ENCODE data around the gene HLA-DQB2. TPM values are rescaled to one million over a fixed set of nuclear protein-coding genes. Genes with fewer than 3 reads are reported as not detected.
"Not testable (repeated sequence)": the region's sequence is repeated elsewhere in the genome, so short reads cannot be mapped to it uniquely, and the experiment has no call there.

HLA-DQB2 gene
- total and polyA plus RNA-seq, 4 donors, result 0.32 TPM; not detected in 3

DNA sequence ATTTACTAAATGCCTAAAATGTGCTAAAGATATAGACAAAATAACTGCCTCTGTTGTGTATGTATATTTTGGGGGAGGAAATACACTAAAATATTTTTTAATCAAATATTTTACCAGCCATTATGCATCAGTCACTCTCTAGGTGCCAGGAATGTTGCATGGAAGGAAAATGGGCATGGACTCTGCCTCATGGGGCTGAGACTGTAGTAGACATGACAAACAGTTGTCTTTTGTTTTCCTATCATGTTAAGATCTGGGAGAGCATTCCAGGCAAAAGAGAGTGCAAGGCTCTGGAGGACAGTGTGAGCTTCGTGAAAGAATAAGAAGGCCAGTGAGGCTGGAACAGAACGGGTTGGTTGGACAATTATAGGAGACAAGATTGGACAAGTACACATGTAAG is 27.0 kb upstream of the HLA-DQB2 start:
- DNase-seq (ENCODE audit: low spot score), result no peak
- WGBS, result 37% methylated on average over 2 of the region's 2 CpGs
- peaks cover 0 to 10% (median 2%) of the 10 kb centered on the region in 4 donors for H3K27me3 ChIP-seq (ENCODE audit: control insufficient read depth in 4 of 4, insufficient read depth in 4 of 4, low read length in 3 of 4)
- H3K36me3 ChIP-seq (ENCODE audit: control insufficient read depth in 4 of 4, insufficient read depth in 3 of 4, low read depth in 1 of 4, low read length in 3 of 4), result no peaks in the 10 kb centered on the region
- no peak overlapping the region for H3K9ac ChIP-seq (ENCODE audit: low read depth in 1 of 2, low read length in 2 of 2)
- H3K9me3 ChIP-seq (ENCODE audit: control insufficient read depth in 4 of 4, low read length in 3 of 4), result no peaks in the 10 kb centered on the region
- H3K4me3 ChIP-seq (ENCODE audit: low read depth in 1 of 3, low read length in 3 of 3), result no peak overlapping the region
- H3K27ac ChIP-seq (ENCODE audit: low read depth in 1 of 2, low read length in 2 of 2), result no peak overlapping the region
- H3K4me1 ChIP-seq (ENCODE audit: control insufficient read depth in 4 of 4, insufficient read depth in 4 of 4, low read length in 3 of 4), result no peaks in the 10 kb centered on the region
- TF ChIP-seq, protein P1, sequence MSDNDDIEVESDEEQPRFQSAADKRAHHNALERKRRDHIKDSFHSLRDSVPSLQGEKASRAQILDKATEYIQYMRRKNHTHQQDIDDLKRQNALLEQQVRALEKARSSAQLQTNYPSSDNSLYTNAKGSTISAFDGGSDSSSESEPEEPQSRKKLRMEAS (IDR thresholded peaks at IDR 0.05), result no peak
- TF ChIP-seq RAD21 (IDR thresholded peaks at IDR 0.05) (no peak), YY1 (IDR thresholded peaks at IDR 0.05) (no peak)
- TF ChIP-seq, protein P2, sequence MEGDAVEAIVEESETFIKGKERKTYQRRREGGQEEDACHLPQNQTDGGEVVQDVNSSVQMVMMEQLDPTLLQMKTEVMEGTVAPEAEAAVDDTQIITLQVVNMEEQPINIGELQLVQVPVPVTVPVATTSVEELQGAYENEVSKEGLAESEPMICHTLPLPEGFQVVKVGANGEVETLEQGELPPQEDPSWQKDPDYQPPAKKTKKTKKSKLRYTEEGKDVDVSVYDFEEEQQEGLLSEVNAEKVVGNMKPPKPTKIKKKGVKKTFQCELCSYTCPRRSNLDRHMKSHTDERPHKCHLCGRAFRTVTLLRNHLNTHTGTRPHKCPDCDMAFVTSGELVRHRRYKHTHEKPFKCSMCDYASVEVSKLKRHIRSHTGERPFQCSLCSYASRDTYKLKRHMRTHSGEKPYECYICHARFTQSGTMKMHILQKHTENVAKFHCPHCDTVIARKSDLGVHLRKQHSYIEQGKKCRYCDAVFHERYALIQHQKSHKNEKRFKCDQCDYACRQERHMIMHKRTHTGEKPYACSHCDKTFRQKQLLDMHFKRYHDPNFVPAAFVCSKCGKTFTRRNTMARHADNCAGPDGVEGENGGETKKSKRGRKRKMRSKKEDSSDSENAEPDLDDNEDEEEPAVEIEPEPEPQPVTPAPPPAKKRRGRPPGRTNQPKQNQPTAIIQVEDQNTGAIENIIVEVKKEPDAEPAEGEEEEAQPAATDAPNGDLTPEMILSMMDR (IDR thresholded peaks at IDR 0.05; ENCODE audit: low read depth, low read length, missing input control), result no peak

DNA sequence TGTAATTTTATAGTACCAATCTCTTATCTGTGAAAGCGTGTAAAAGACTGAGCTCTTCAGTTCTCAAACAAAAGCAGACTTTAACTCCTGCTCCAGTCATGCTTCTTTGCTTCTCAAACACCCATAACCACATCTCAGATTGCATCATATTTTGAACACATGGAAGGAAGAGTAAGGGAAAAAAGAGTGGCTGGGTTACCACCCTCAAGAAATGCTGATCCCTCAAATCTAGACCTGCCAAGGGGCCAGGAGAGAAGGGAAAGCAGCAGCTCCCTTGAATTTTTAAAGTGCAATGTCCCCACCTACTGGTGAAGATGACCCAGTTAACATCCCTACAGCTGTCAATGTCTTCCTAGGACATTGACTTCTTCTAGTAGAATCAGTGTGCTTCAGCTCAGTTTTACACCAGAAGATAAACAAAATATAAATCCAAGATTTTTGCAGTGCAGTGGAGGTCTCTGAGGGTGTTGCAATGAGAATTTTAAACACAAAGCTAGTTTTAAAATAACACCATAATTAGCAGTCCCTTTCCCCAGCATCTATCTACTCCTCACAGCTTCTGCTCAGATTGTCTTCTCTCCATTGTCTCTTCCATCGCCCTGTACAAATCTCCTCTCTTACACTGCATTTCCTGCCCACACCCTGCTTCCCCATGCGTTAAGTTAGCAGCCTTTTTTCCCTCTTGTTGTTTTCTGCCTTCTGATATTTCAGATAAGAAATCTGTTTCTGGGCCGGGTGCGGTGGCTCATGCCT is 22.6 kb upstream of the HLA-DQB2 start:
- WGBS, result 38% methylated on average over 5 of the region's 5 CpGs
- Histone ChIP-seq H3K36me3 (ENCODE audit: control insufficient read depth in 4 of 4, insufficient read depth in 3 of 4, low read depth in 1 of 4, low read length in 3 of 4) (no peaks in the 10 kb centered on the region), H3K9ac (ENCODE audit: low read depth in 1 of 2, low read length in 2 of 2) (no peak overlapping the region), H3K4me1 (ENCODE audit: control insufficient read depth in 4 of 4, insufficient read depth in 4 of 4, low read length in 3 of 4) (no peaks in the 10 kb centered on the region), H3K27me3 (ENCODE audit: control insufficient read depth in 4 of 4, insufficient read depth in 4 of 4, low read length in 3 of 4) (peaks cover 0 to 6% (median 0%) of the 10 kb centered on the region in 4 donors), H3K27ac (ENCODE audit: low read depth in 1 of 2, low read length in 2 of 2) (no peak overlapping the region), H3K4me3 (ENCODE audit: low read depth in 1 of 3, low read length in 3 of 3) (no peak overlapping the region), H3K9me3 (ENCODE audit: control insufficient read depth in 4 of 4, low read length in 3 of 4) (no peaks in the 10 kb centered on the region)
- no peak for DNase-seq (ENCODE audit: low spot score)
- TF ChIP-seq TAF1 (conservative IDR thresholded peaks at IDR 0.05), result no peak
- TF ChIP-seq RAD21 (IDR thresholded peaks at IDR 0.05), result peak; percentile 81 to 82
- TF ChIP-seq, protein P2 (IDR thresholded peaks at IDR 0.05; ENCODE audit: low read depth, low read length, missing input control), result peak; percentile 62
- TF ChIP-seq, protein P3, sequence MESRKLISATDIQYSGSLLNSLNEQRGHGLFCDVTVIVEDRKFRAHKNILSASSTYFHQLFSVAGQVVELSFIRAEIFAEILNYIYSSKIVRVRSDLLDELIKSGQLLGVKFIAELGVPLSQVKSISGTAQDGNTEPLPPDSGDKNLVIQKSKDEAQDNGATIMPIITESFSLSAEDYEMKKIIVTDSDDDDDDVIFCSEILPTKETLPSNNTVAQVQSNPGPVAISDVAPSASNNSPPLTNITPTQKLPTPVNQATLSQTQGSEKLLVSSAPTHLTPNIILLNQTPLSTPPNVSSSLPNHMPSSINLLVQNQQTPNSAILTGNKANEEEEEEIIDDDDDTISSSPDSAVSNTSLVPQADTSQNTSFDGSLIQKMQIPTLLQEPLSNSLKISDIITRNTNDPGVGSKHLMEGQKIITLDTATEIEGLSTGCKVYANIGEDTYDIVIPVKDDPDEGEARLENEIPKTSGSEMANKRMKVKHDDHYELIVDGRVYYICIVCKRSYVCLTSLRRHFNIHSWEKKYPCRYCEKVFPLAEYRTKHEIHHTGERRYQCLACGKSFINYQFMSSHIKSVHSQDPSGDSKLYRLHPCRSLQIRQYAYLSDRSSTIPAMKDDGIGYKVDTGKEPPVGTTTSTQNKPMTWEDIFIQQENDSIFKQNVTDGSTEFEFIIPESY (IDR thresholded peaks at IDR 0.05), result no peak
- TF ChIP-seq RXRA (IDR thresholded peaks at IDR 0.05), result no peak
- TF ChIP-seq GABPA (IDR thresholded peaks at IDR 0.05 in 1 of 2, conservative IDR thresholded peaks at IDR 0.05 in 1 of 2), result no peak
- TF ChIP-seq, protein P4, sequence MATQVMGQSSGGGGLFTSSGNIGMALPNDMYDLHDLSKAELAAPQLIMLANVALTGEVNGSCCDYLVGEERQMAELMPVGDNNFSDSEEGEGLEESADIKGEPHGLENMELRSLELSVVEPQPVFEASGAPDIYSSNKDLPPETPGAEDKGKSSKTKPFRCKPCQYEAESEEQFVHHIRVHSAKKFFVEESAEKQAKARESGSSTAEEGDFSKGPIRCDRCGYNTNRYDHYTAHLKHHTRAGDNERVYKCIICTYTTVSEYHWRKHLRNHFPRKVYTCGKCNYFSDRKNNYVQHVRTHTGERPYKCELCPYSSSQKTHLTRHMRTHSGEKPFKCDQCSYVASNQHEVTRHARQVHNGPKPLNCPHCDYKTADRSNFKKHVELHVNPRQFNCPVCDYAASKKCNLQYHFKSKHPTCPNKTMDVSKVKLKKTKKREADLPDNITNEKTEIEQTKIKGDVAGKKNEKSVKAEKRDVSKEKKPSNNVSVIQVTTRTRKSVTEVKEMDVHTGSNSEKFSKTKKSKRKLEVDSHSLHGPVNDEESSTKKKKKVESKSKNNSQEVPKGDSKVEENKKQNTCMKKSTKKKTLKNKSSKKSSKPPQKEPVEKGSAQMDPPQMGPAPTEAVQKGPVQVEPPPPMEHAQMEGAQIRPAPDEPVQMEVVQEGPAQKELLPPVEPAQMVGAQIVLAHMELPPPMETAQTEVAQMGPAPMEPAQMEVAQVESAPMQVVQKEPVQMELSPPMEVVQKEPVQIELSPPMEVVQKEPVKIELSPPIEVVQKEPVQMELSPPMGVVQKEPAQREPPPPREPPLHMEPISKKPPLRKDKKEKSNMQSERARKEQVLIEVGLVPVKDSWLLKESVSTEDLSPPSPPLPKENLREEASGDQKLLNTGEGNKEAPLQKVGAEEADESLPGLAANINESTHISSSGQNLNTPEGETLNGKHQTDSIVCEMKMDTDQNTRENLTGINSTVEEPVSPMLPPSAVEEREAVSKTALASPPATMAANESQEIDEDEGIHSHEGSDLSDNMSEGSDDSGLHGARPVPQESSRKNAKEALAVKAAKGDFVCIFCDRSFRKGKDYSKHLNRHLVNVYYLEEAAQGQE (IDR thresholded peaks at IDR 0.05), result no peak
- no peak for TF ChIP-seq EGR1 (IDR thresholded peaks at IDR 0.05; ENCODE audit: low read depth in 2 of 2)

DNA sequence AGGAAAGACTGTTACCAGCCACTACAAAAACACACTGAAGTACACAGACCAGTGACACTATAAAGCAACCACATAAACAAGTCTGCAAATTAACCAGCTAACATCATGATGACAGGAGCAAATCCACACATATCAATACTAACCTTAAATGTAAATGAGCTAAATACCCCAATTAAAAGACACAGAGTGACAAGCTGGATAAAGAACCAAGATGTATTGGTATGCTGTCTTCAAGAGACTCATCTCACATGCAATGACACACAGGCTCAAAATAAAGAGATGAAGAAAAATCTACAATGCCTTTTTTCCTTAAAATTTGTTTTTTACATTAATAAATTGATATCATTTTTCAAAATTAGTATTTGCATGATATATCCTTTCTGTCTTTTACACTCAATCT is 19.6 kb upstream of the HLA-DQB2 start:
- not testable (repeated sequence) for H3K27me3 ChIP-seq (ENCODE audit: control insufficient read depth in 4 of 4, insufficient read depth in 4 of 4, low read length in 3 of 4); H3K27ac ChIP-seq (ENCODE audit: low read depth in 1 of 2, low read length in 2 of 2); DNase-seq (ENCODE audit: low spot score); H3K9me3 ChIP-seq (ENCODE audit: control insufficient read depth in 4 of 4, low read length in 3 of 4); H3K4me1 ChIP-seq (ENCODE audit: control insufficient read depth in 4 of 4, insufficient read depth in 4 of 4, low read length in 3 of 4); H3K4me3 ChIP-seq (ENCODE audit: low read depth in 1 of 3, low read length in 3 of 3); H3K9ac ChIP-seq (ENCODE audit: low read depth in 1 of 2, low read length in 2 of 2); H3K36me3 ChIP-seq (ENCODE audit: control insufficient read depth in 4 of 4, insufficient read depth in 3 of 4, low read depth in 1 of 4, low read length in 3 of 4)

Data from liver (tissue), 9 donors.